A673 (cell line): ENCODE measurements around the gene FGF3. TPM values are rescaled to one million over a fixed set of nuclear protein-coding genes. Genes with fewer than 3 reads are reported as not detected.

Source experiments
- BruUV-seq: library from RNA; stranded (reverse); fragments of 400-500 nt; replicated peaks from 2 replicates; lab custom pipeline; 2021; lab: Mats Ljungman, UMichigan
- CTCF ChIA-PET: fragments of 300-600 bp; sonication (Branson Sonifier 250); formaldehyde crosslinking; loops from one replicate; lab custom pipeline; 2022; ENCODE audit warnings: antibody characterized with exemption; lab: Charles Lee
- POLR2A ChIA-PET: fragments of 300-600 bp; sonication (Branson Sonifier 250); formaldehyde crosslinking; loops from one replicate; lab custom pipeline; 2022; ENCODE audit warnings: antibody characterized with exemption; ENCODE audit not compliant: low non-redundant PET; lab: Charles Lee
- DNase-seq: peaks from one replicate; pipeline ENCODE4 v3.0.0-alpha.2; 2015; ENCODE audit warnings: low spot score
- H3K27ac ChIP-seq: fragments of 200-600 bp; sonication (generic); 2 replicates; pipeline ENCODE4 v1.5.1; 2016; ENCODE audit warnings: mixed run types, low read depth, mild to moderate bottlenecking, mixed read lengths, antibody characterized with exemption, low read length; ENCODE audit not compliant: poor library complexity, severe bottlenecking
- H3K27me3 ChIP-seq: fragments of 200-600 bp; sonication (generic); replicated peaks from 2 replicates; pipeline ENCODE4 v1.6.1; 2017; ENCODE audit warnings: mixed run types, low read depth, mild to moderate bottlenecking, mixed read lengths, antibody characterized with exemption, low read length; ENCODE audit not compliant: insufficient read depth, poor library complexity
- H3K36me3 ChIP-seq: fragments of 200-600 bp; sonication (generic); 2 replicates; pipeline ENCODE4 v1.6.1; 2016; ENCODE audit warnings: mixed run types, mild to moderate bottlenecking, mixed read lengths, antibody characterized with exemption, low read length; ENCODE audit not compliant: insufficient read depth, poor library complexity, severe bottlenecking
- H3K4me1 ChIP-seq: fragments of 200-600 bp; sonication (generic); 2 replicates; pipeline ENCODE4 v1.6.1; 2017; ENCODE audit warnings: mixed run types, mild to moderate bottlenecking, mixed read lengths, antibody characterized with exemption, low read length; ENCODE audit not compliant: insufficient read depth, poor library complexity, severe bottlenecking
- H3K4me3 ChIP-seq: fragments of 200-600 bp; sonication (generic); 2 replicates; pipeline ENCODE4 v1.5.1; 2016; ENCODE audit warnings: low read depth, mixed run types, mild to moderate bottlenecking, mixed read lengths, low read length; ENCODE audit not compliant: poor library complexity, severe bottlenecking
- H3K9me3 ChIP-seq: fragments of 200-600 bp; sonication (generic); 2 replicates; pipeline ENCODE4 v1.6.1; 2016; ENCODE audit warnings: mixed run types, low read depth, mild to moderate bottlenecking, mixed read lengths, antibody characterized with exemption, low read length; ENCODE audit not compliant: poor library complexity, severe bottlenecking
- EZH2 ChIP-seq: fragments of 200-600 bp; sonication (generic); IDR thresholded peaks from 2 replicates; pipeline ENCODE4 v1.6.1; 2017; ENCODE audit warnings: borderline replicate concordance, low read depth, mild to moderate bottlenecking, mixed read lengths, antibody characterized with exemption, low read length; ENCODE audit not compliant: poor library complexity, severe bottlenecking
- intact Hi-C: fragments of 100-400 bp; cut with micrococcal nuclease; formaldehyde crosslinking; loops from one replicate; pipeline ENCODE4 v1.10.0; 2022; ENCODE audit not compliant: unreplicated experiment
- total RNA-seq: library from RNA; stranded (reverse); gene quantifications from 2 replicates; pipeline ENCODE4 v1.2.3, GENCODE V29; 2021
- TF ChIP-seq, protein P1 (sequence below): fragments of 300-800, 200-600 bp; sonication (generic); conservative IDR thresholded peaks from 2 replicates; pipeline ENCODE4 v1.5.1; 2017; ENCODE audit warnings: low read depth, mild to moderate bottlenecking, antibody characterized with exemption, low read length, moderate library complexity, mixed read lengths

Gene FGF3
- total RNA-seq, 1 experiment from 2014 or later, result not detected

- BruUV-seq, result no TSS peak
- TF ChIP-seq, protein P1, sequence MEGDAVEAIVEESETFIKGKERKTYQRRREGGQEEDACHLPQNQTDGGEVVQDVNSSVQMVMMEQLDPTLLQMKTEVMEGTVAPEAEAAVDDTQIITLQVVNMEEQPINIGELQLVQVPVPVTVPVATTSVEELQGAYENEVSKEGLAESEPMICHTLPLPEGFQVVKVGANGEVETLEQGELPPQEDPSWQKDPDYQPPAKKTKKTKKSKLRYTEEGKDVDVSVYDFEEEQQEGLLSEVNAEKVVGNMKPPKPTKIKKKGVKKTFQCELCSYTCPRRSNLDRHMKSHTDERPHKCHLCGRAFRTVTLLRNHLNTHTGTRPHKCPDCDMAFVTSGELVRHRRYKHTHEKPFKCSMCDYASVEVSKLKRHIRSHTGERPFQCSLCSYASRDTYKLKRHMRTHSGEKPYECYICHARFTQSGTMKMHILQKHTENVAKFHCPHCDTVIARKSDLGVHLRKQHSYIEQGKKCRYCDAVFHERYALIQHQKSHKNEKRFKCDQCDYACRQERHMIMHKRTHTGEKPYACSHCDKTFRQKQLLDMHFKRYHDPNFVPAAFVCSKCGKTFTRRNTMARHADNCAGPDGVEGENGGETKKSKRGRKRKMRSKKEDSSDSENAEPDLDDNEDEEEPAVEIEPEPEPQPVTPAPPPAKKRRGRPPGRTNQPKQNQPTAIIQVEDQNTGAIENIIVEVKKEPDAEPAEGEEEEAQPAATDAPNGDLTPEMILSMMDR, result no peak
- no peak for TF ChIP-seq EZH2
- H3K4me3 ChIP-seq, result no peak overlapping the region
- H3K27me3 ChIP-seq, result no peaks in the 10 kb centered on the region
- no peak overlapping the region for H3K27ac ChIP-seq
- no peak for DNase-seq
- no peaks in the 10 kb centered on the region for H3K4me1 ChIP-seq
- POLR2A ChIA-PET, result no interaction called here
- no peaks in the 10 kb centered on the region for H3K36me3 ChIP-seq
- intact Hi-C loops, result no loop called here
- H3K9me3 ChIP-seq, result no peaks in the 10 kb centered on the region
- CTCF ChIA-PET, result no interaction called here
Observed at GRCh38 chr11:69844396-69844795, 25.2 kb upstream of the FGF3 start.

DNA sequence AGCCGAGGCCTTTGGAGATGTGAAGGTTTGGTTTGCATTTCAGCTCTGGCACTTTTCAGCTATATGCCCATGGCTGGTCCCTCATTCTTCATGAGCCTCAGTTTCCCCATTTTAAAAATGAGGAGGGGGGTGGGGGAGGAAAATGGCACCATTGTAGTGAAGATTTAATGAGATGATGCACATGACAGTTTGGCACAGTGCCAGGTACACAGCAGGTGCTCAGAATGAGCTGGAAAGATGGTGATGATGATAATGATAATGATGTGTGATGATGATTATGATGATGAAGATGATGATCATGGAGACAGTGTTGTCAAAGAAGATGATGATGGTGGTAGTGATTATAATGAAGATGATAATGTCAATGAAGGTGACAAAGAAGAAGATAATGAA is 24.3 kb upstream of the FGF3 start:
- Histone ChIP-seq H3K27ac (no peak overlapping the region), H3K27me3 (no peaks in the 10 kb centered on the region), H3K4me1 (no peaks in the 10 kb centered on the region), H3K36me3 (no peaks in the 10 kb centered on the region), H3K9me3 (no peaks in the 10 kb centered on the region), H3K4me3 (no peak overlapping the region)
- TF ChIP-seq, protein P1, result no peak
- no peak for TF ChIP-seq EZH2
- no peak for DNase-seq
- BruUV-seq, result no TSS peak
- intact Hi-C loops, result no loop called here
- CTCF ChIA-PET, result interaction anchor here (0.5 to 0.6 kb wide), 2 partner anchors 8 to 18 kb away, joined by 4 to 5 read pairs; no protein-coding TSS in a partner anchor
- POLR2A ChIA-PET, result no interaction called here

GRCh38 chr11:69842746-69843528 is 23.7 kb upstream of the FGF3 start:
- H3K4me3 ChIP-seq, result no peak overlapping the region
- ChIA-PET POLR2A (no interaction called here), CTCF (interaction anchor here (0.6 kb wide), 1 partner anchor 19 kb away, joined by 5 read pairs; no protein-coding TSS in a partner anchor)
- intact Hi-C loops, result no loop called here
- H3K27me3 ChIP-seq, result no peaks in the 10 kb centered on the region
- no peaks in the 10 kb centered on the region for H3K9me3 ChIP-seq
- no peak overlapping the region for H3K27ac ChIP-seq
- DNase-seq, result no peak
- no peaks in the 10 kb centered on the region for H3K4me1 ChIP-seq
- no peaks in the 10 kb centered on the region for H3K36me3 ChIP-seq
- no peak for TF ChIP-seq EZH2
- TF ChIP-seq, protein P1, result no peak
- no TSS peak for BruUV-seq
